CD4-positive, CD25-positive, alpha-beta regulatory T cell (primary cell): ENCODE measurements around the gene MRPL4. TPM values are rescaled to one million over a fixed set of nuclear protein-coding genes. Genes with fewer than 3 reads are reported as not detected.

ENCODE experiments used
- ATAC-seq, 2 donors: fragments of 150-1000 bp; cut with Tn5 transposase; one replicate each; pipeline ENCODE4 v1.10.0; 2021; ENCODE audit warnings: low read depth in 2 of 2, moderate number of reproducible peaks in 2 of 2, moderate library complexity in 1 of 2
- DNase-seq, 3 donors: peaks; one replicate each; pipeline versions ENCODE4 v3.0.0 to v3.0.0-alpha.2; 2012 to 2022; ENCODE audit warnings: mixed read lengths in 1 of 3
- H3K27ac ChIP-seq: one replicate; pipeline ENCODE4 v1.7.0; 2013; ENCODE audit warnings: mild to moderate bottlenecking, low read length; ENCODE audit not compliant: insufficient read depth, poor library complexity, severe bottlenecking
- H3K27me3 ChIP-seq: one replicate; pipeline ENCODE4 v1.7.0; 2013; ENCODE audit warnings: low read length; ENCODE audit not compliant: control insufficient read depth, insufficient read depth
- H3K36me3 ChIP-seq: one replicate; pipeline ENCODE4 v1.7.0; 2013; ENCODE audit warnings: mild to moderate bottlenecking, low read length, moderate library complexity; ENCODE audit not compliant: control insufficient read depth, insufficient read depth
- H3K4me1 ChIP-seq: 2 replicates; pipeline ENCODE4 v1.7.0; 2013; ENCODE audit warnings: mild to moderate bottlenecking, low read length; ENCODE audit not compliant: insufficient read depth, control insufficient read depth, poor library complexity, severe bottlenecking
- H3K4me3 ChIP-seq: one replicate; pipeline ENCODE4 v1.7.0; 2013; ENCODE audit warnings: low read depth, mild to moderate bottlenecking, low read length, moderate library complexity
- H3K9me3 ChIP-seq, 2 experiments: 1 replicate in 1 of 2; 2 replicates in 1 of 2; pipeline ENCODE4 v1.7.0; 2013; ENCODE audit warnings: low read length in 2 of 2, mild to moderate bottlenecking in 1 of 2, moderate library complexity in 1 of 2; ENCODE audit not compliant: control insufficient read depth in 2 of 2
- H3K27ac Mint-ChIP-seq, 3 donors: one replicate each; pipeline ENCODE4 v1.8.0; 2020 to 2022; ENCODE audit warnings: mild to moderate bottlenecking in 3 of 3, mixed read lengths in 3 of 3, moderate library complexity in 2 of 3
- H3K27me3 Mint-ChIP-seq: one replicate; pipeline ENCODE4 v1.8.0; 2022; ENCODE audit warnings: mild to moderate bottlenecking, mixed read lengths
- H3K36me3 Mint-ChIP-seq: one replicate; pipeline ENCODE4 v1.8.0; 2020; ENCODE audit warnings: mixed read lengths
- H3K4me1 Mint-ChIP-seq, 4 donors: one replicate each; pipeline ENCODE4 v1.8.0; 2020 to 2022; ENCODE audit warnings: mixed read lengths in 4 of 4, mild to moderate bottlenecking in 1 of 4
- H3K4me3 Mint-ChIP-seq, 4 donors: one replicate each; pipeline ENCODE4 v1.8.0; 2020 to 2022; ENCODE audit warnings: mild to moderate bottlenecking in 4 of 4, mixed read lengths in 4 of 4, moderate library complexity in 3 of 4
- H3K9me3 Mint-ChIP-seq, 7 donors: one replicate each; pipeline ENCODE4 v1.8.0; 2020 to 2022; ENCODE audit warnings: mixed read lengths in 7 of 7, mild to moderate bottlenecking in 3 of 7, moderate library complexity in 2 of 7
- polyA plus RNA-seq, 4 donors: library from polyadenylated mRNA; unstranded; fragments of 300-500 nt; fragmentation: Illumina TruSeq; gene quantifications; one replicate each; pipeline ENCODE4 v1.2.3, GENCODE V29; 2021
- total RNA-seq: library from RNA; stranded (reverse); gene quantifications from one replicate; pipeline ENCODE4 v1.2.3, GENCODE V29; 2022

MRPL4 gene
- total and polyA plus RNA-seq, 5 donors from 2014 or later = 24.9 to 37.0 (median 33.6) TPM

- no peak overlapping the region for H3K27ac Mint-ChIP-seq
- peak overlapping the region in 1 of 4 donors; percentile 86 for H3K4me3 Mint-ChIP-seq
- peaks cover 5 to 44% (median 26%) of the 10 kb centered on the region in 4 donors for H3K4me1 Mint-ChIP-seq
- peaks cover 31% of the 10 kb centered on the region for H3K36me3 Mint-ChIP-seq
- H3K9me3 Mint-ChIP-seq = peaks cover 0 to 1% (median 0%) of the 10 kb centered on the region in 7 donors
- DNase-seq = no peak
- H3K27ac ChIP-seq = no peak overlapping the region
- no peaks in the 10 kb centered on the region for H3K9me3 ChIP-seq
- peaks cover 35% of the 10 kb centered on the region for H3K4me1 ChIP-seq
- peaks cover 35% of the 10 kb centered on the region for H3K36me3 ChIP-seq
- H3K27me3 ChIP-seq = no peaks in the 10 kb centered on the region
- no peaks in the 10 kb centered on the region for H3K27me3 Mint-ChIP-seq
- H3K4me3 ChIP-seq = no peak overlapping the region
- ATAC-seq = no peak
These were observed 4.5 kb downstream of the MRPL4 start for GRCh38 chr19:10256551-10256950.

- Histone ChIP-seq H3K36me3 (peaks cover 35% of the 10 kb centered on the region), H3K27ac (no peak overlapping the region), H3K4me1 (peaks cover 33% of the 10 kb centered on the region), H3K9me3 (no peaks in the 10 kb centered on the region), H3K27me3 (no peaks in the 10 kb centered on the region), H3K4me3 (no peak overlapping the region)
- DNase-seq (no peak), ATAC-seq (no peak)
- Mint-ChIP-seq H3K4me1 (peaks cover 2 to 39% (median 22%) of the 10 kb centered on the region in 4 donors), H3K27ac (peak overlapping the region in 2 of 3 donors; percentile 6 to 54), H3K9me3 (peaks cover 0 to 1% (median 0%) of the 10 kb centered on the region in 7 donors), H3K4me3 (peak overlapping the region in 3 of 4 donors; percentile 38 to 86 (median 78)), H3K27me3 (no peaks in the 10 kb centered on the region), H3K36me3 (peaks cover 27% of the 10 kb centered on the region)
These were observed 5.1 kb downstream of the MRPL4 start for GRCh38 chr19:10256970-10257615.

GRCh38 chr19:10258080-10258710, 6.2 kb downstream of the MRPL4 start:
- Histone ChIP-seq H3K36me3 (peaks cover 35% of the 10 kb centered on the region), H3K9me3 (no peaks in the 10 kb centered on the region), H3K4me1 (peaks cover 24% of the 10 kb centered on the region), H3K27ac (no peak overlapping the region), H3K4me3 (no peak overlapping the region), H3K27me3 (no peaks in the 10 kb centered on the region)
- H3K4me1 Mint-ChIP-seq = peaks cover 2 to 33% (median 18%) of the 10 kb centered on the region in 4 donors
- H3K36me3 Mint-ChIP-seq = peaks cover 27% of the 10 kb centered on the region
- DNase-seq (no peak), ATAC-seq (no peak)
- H3K27me3 Mint-ChIP-seq = no peaks in the 10 kb centered on the region
- H3K9me3 Mint-ChIP-seq = peaks cover 0 to 1% (median 0%) of the 10 kb centered on the region in 7 donors
- H3K27ac Mint-ChIP-seq = peak overlapping the region in 1 of 3 donors; percentile 60
- peak overlapping the region in 1 of 4 donors; percentile 86 for H3K4me3 Mint-ChIP-seq

GRCh38 chr19:10259162-10259905, 7.3 kb downstream of the MRPL4 start:
- H3K9me3 Mint-ChIP-seq = peaks cover 0 to 1% (median 0%) of the 10 kb centered on the region in 7 donors

GRCh38 chr19:10260141-10260584, 8.1 kb downstream of the MRPL4 start:
- peak; percentile 18 to 82 (median 22) for DNase-seq
- peak; percentile 62 to 67 for ATAC-seq

More at GRCh38 chr19:10259162-10259905, 7.3 kb downstream of the MRPL4 start:
- Mint-ChIP-seq H3K27me3 (no peaks in the 10 kb centered on the region), H3K27ac (no peak overlapping the region), H3K4me3 (peak overlapping the region; percentile 66 to 94 (median 84)), H3K4me1 (peaks cover 2 to 33% (median 15%) of the 10 kb centered on the region in 4 donors), H3K36me3 (peaks cover 27% of the 10 kb centered on the region)
- peak overlapping the region; percentile 76 for H3K27ac ChIP-seq
- no peaks in the 10 kb centered on the region for H3K9me3 ChIP-seq
- H3K4me3 ChIP-seq = no peak overlapping the region
- H3K4me1 ChIP-seq = peaks cover 24% of the 10 kb centered on the region
- ATAC-seq (peak; percentile 74 to 77), DNase-seq (peak; percentile 82 to 95 (median 87))
- H3K27me3 ChIP-seq = no peaks in the 10 kb centered on the region
- H3K36me3 ChIP-seq = peaks cover 32% of the 10 kb centered on the region

GRCh38 chr19:10262771-10263170, 10.8 kb downstream of the MRPL4 start:
- Mint-ChIP-seq H3K4me1 (peaks cover 2 to 21% (median 12%) of the 10 kb centered on the region in 4 donors), H3K27ac (no peak overlapping the region), H3K4me3 (no peak overlapping the region), H3K27me3 (no peaks in the 10 kb centered on the region), H3K9me3 (no peaks in the 10 kb centered on the region), H3K36me3 (peaks cover 9% of the 10 kb centered on the region)
- peaks cover 7% of the 10 kb centered on the region for H3K36me3 ChIP-seq
- peaks cover 24% of the 10 kb centered on the region for H3K4me1 ChIP-seq
- no peak for ATAC-seq
- no peak overlapping the region for H3K27ac ChIP-seq
- no peaks in the 10 kb centered on the region for H3K9me3 ChIP-seq
- no peak overlapping the region for H3K4me3 ChIP-seq
- no peak for DNase-seq
- no peaks in the 10 kb centered on the region for H3K27me3 ChIP-seq

More at GRCh38 chr19:10260141-10260584, 8.1 kb downstream of the MRPL4 start:
- Histone ChIP-seq H3K36me3 (peaks cover 26% of the 10 kb centered on the region), H3K4me1 (peaks cover 24% of the 10 kb centered on the region), H3K27me3 (no peaks in the 10 kb centered on the region), H3K4me3 (peak overlapping the region; percentile 43), H3K27ac (peak overlapping the region; percentile 76), H3K9me3 (no peaks in the 10 kb centered on the region)
- Mint-ChIP-seq H3K9me3 (peaks cover 0 to 1% (median 0%) of the 10 kb centered on the region in 7 donors), H3K4me1 (peaks cover 2 to 32% (median 14%) of the 10 kb centered on the region in 4 donors), H3K27me3 (no peaks in the 10 kb centered on the region), H3K4me3 (peak overlapping the region; percentile 82 to 94 (median 82)), H3K36me3 (peaks cover 25% of the 10 kb centered on the region), H3K27ac (peak overlapping the region; percentile 83 to 93 (median 88))

- Mint-ChIP-seq H3K27me3 (peaks cover 6% of the 10 kb centered on the region), H3K27ac (no peak overlapping the region), H3K9me3 (no peaks in the 10 kb centered on the region), H3K4me1 (peaks cover 0 to 26% (median 11%) of the 10 kb centered on the region in 4 donors), H3K36me3 (no peaks in the 10 kb centered on the region), H3K4me3 (peak overlapping the region in 1 of 4 donors; percentile 60)
- H3K4me1 ChIP-seq = peaks cover 23% of the 10 kb centered on the region
- H3K36me3 ChIP-seq = no peaks in the 10 kb centered on the region
- no peak overlapping the region for H3K4me3 ChIP-seq
- no peak overlapping the region for H3K27ac ChIP-seq
- DNase-seq (no peak), ATAC-seq (no peak)
- H3K27me3 ChIP-seq = no peaks in the 10 kb centered on the region
- no peaks in the 10 kb centered on the region for H3K9me3 ChIP-seq
These were observed 14.7 kb downstream of the MRPL4 start for GRCh38 chr19:10266706-10267105.
